Heart right ventricle (tissue), 16 donors: Measurements from ENCODE around the gene ATRNL1. TPM values are rescaled to one million over a fixed set of nuclear protein-coding genes. Genes with fewer than 3 reads are reported as not detected.

Source experiments
- ATAC-seq, 8 donors: fragments of 200-7000 bp; cut with Tn5 transposase; one replicate each; pipeline ENCODE4 v1.9.1; 2020; ENCODE audit warnings: mild to moderate bottlenecking in 8 of 8, moderate library complexity in 8 of 8, moderate number of reproducible peaks in 1 of 8
- DNase-seq, 2 donors: peaks; one replicate each; pipeline ENCODE4 v3.0.0-alpha.2; 2020
- H3K27ac ChIP-seq, 10 donors: fragments of 200-600 bp; sonication (generic) in 2 of 10; one replicate each; pipeline versions ENCODE4 v1.5.0 to v1.8.0; 2020 to 2022; ENCODE audit warnings: mild to moderate bottlenecking in 3 of 10
- H3K27me3 ChIP-seq, 7 donors: fragments of 200-600 bp; one replicate each; pipeline ENCODE4 v1.8.0; 2021 to 2022; ENCODE audit warnings: mild to moderate bottlenecking in 2 of 7
- H3K36me3 ChIP-seq, 9 donors: fragments of 200-600 bp; sonication (generic) in 1 of 9; one replicate each; pipeline versions ENCODE4 v1.5.0 to v1.8.0; 2020 to 2022; ENCODE audit warnings: mild to moderate bottlenecking in 2 of 9
- H3K4me1 ChIP-seq, 9 donors: fragments of 200-600 bp; sonication (generic) in 1 of 9; one replicate each; pipeline versions ENCODE4 v1.5.0 to v1.8.0; 2020 to 2022; ENCODE audit warnings: mild to moderate bottlenecking in 4 of 9
- H3K4me3 ChIP-seq, 10 donors: fragments of 200-600 bp; sonication (generic) in 2 of 10; one replicate each; pipeline versions ENCODE4 v1.5.0 to v1.8.0; 2020 to 2022; ENCODE audit warnings: mild to moderate bottlenecking in 7 of 10, moderate library complexity in 2 of 10
- H3K9me3 ChIP-seq, 11 donors: fragments of 200-600 bp in 10 of 11; sonication (generic) in 2 of 11; one replicate each; pipeline versions ENCODE4 v1.5.0 to v1.8.0; 2013 to 2022; ENCODE audit warnings: mild to moderate bottlenecking in 2 of 11, control low read depth in 1 of 11, moderate library complexity in 1 of 11
- WGBS, 2 donors: extraction: QIAGEN DNeasy Blood & Tissue Kit; methylation state at CpG; one replicate each; pipeline ENCODE4 v1.1.7; 2013; ENCODE audit warnings: inconsistent platforms in 1 of 2; 5-methylcytosine and 5-hydroxymethylcytosine counted together
- intact Hi-C, 10 donors: fragments of 100-400 bp; cut with DNase I; formaldehyde crosslinking; loops; one replicate each; pipeline versions ENCODE4 v1.11.1 to v1.14.2; 2022
- polyA plus RNA-seq, 2 donors: library from polyadenylated mRNA; stranded (reverse); fragments of 200-250 nt; gene quantifications; one replicate each; pipeline ENCODE4 v1.2.3, GENCODE V29; 2013
- total RNA-seq, 10 donors: library from RNA; stranded (reverse); fragmentation: NEBNext Ultra II Directional in 3 of 10; extraction: Animal tissue kit (Norgen Biotek cat#: 25700) in 3 of 10; gene quantifications; one replicate each; pipeline versions ENCODE4 v1.2.1 to v1.2.4, GENCODE V29; 2021 to 2023
- TF ChIP-seq, protein P1 (sequence below), 9 donors: fragments of 200-600 bp; sonication (generic) in 2 of 9; IDR thresholded peaks; one replicate each; pipeline versions ENCODE4 v1.5.0 to v1.8.0; 2021 to 2022; ENCODE audit warnings: antibody characterized with exemption in 9 of 9, mild to moderate bottlenecking in 5 of 9, moderate library complexity in 1 of 9
- donor health status: Arrhythmogenic right ventricular cardiomyopathy.
- donor health status: ischemic (EF 13 %, LVEDD 7.1; RV severe dilation, severe dysfunction).
- donor health status: healthy with polysubstance abuse.
- donor health status: DM: no; HTN: yes; CAD: no.
- donor health status: DM: no; HTN: no; CAD: no.
- donor health status: ischemic (EF 25% LVEDD 6.9; RV normal size, moderate dysfunction).
- donor health status: ischemic (EF 25% LVEDD 5.7; RV mildly dilated, moderate dysfunction).
- donor health status: healthy.
- donor health status: DM: yes; HTN: yes; CAD: no.
- donor health status: Ischemic cardiomyopathy.
- donor health status: ischemic (EF 35%, LVEDD 5.7; RV mildly dilated, moderate dysfunction).
- donor health status: nonischemic (EF 11% LVEDD 7.7; RV severe dilation, severe dysfunction).
- donor health status: DM: yes; HTN: yes; CAD: no.
- donor health status: PGD.
- donor health status: ischemic (EF 29% LVEDD 5.4; RV normal size, mild dysfunction).
- donor health status: nonischemic (EF 23%, LVEDD 6.1; RV moderate dilation, normal function).

Gene ATRNL1
- total and polyA plus RNA-seq, 12 donors = 0.06 to 22.4 (median 8.1) TPM; not detected in 1

GRCh38 chr10:115065801-115066200, 27.4 kb upstream of the ATRNL1 start:
- ATAC-seq (no peak), DNase-seq (no peak)
- Histone ChIP-seq H3K4me3 (no peak overlapping the region), H3K36me3 (no peaks in the 10 kb centered on the region), H3K27ac (no peak overlapping the region), H3K27me3 (peaks cover 0 to 24% (median 0%) of the 10 kb centered on the region in 7 donors), H3K4me1 (no peaks in the 10 kb centered on the region), H3K9me3 (no peaks in the 10 kb centered on the region)
- 49 to 61% methylated on average over 6 of the region's 6 CpGs for WGBS, 2 donors
- intact Hi-C loops = no loop called here
- TF ChIP-seq, protein P1, sequence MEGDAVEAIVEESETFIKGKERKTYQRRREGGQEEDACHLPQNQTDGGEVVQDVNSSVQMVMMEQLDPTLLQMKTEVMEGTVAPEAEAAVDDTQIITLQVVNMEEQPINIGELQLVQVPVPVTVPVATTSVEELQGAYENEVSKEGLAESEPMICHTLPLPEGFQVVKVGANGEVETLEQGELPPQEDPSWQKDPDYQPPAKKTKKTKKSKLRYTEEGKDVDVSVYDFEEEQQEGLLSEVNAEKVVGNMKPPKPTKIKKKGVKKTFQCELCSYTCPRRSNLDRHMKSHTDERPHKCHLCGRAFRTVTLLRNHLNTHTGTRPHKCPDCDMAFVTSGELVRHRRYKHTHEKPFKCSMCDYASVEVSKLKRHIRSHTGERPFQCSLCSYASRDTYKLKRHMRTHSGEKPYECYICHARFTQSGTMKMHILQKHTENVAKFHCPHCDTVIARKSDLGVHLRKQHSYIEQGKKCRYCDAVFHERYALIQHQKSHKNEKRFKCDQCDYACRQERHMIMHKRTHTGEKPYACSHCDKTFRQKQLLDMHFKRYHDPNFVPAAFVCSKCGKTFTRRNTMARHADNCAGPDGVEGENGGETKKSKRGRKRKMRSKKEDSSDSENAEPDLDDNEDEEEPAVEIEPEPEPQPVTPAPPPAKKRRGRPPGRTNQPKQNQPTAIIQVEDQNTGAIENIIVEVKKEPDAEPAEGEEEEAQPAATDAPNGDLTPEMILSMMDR (IDR thresholded peaks at IDR 0.05) = no peak

GRCh38 chr10:115066528-115066927, 26.6 kb upstream of the ATRNL1 start:
- intact Hi-C loops = no loop called here
- no peak overlapping the region for H3K27ac ChIP-seq
- ATAC-seq (no peak), DNase-seq (no peak)
- H3K9me3 ChIP-seq = no peaks in the 10 kb centered on the region
- no peaks in the 10 kb centered on the region for H3K36me3 ChIP-seq
- TF ChIP-seq, protein P1 (IDR thresholded peaks at IDR 0.05) = no peak
- no peak overlapping the region for H3K4me3 ChIP-seq
- peaks cover 0 to 27% (median 0%) of the 10 kb centered on the region in 7 donors for H3K27me3 ChIP-seq
- 26 to 33% methylated on average over 1 of the region's 1 CpG for WGBS, 2 donors
- no peaks in the 10 kb centered on the region for H3K4me1 ChIP-seq

GRCh38 chr10:115073796-115074195, 19.4 kb upstream of the ATRNL1 start:
- no peak for ATAC-seq
- Histone ChIP-seq H3K27ac (no peak overlapping the region), H3K27me3 (peaks cover 0 to 14% (median 0%) of the 10 kb centered on the region in 7 donors), H3K4me3 (no peak overlapping the region), H3K36me3 (no peaks in the 10 kb centered on the region), H3K9me3 (peaks cover 0 to 10% (median 0%) of the 10 kb centered on the region in 11 donors), H3K4me1 (no peaks in the 10 kb centered on the region)
- intact Hi-C loops = no loop called here
- no peak for DNase-seq
- TF ChIP-seq, protein P1 (IDR thresholded peaks at IDR 0.05) = no peak
- WGBS, 2 donors = 78 to 83% methylated on average over 1 of the region's 1 CpG

DNA sequence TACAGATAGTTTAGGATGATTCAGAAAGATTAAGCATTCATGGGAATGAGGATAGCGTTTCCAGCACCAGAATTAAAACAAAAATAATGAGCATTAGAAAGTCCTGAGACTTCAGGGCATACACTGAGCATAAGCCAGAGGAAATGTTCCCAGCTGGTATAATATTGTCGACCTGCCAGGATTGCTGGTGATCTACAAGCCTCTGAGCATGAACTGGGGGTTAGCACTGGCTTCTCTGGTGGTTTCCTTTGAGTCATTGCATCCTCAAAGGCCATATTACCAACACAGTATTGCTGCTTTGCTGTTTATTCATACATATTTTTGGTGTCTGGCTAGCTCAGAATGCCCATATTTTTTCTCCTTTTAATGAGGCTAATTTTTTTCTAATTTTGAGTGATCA, 10.7 kb upstream of the ATRNL1 start:
- peaks cover 0 to 5% (median 0%) of the 10 kb centered on the region in 9 donors for H3K4me1 ChIP-seq
- no peaks in the 10 kb centered on the region for H3K36me3 ChIP-seq
- H3K27ac ChIP-seq = no peak overlapping the region
- H3K4me3 ChIP-seq = no peak overlapping the region
- DNase-seq (no peak), ATAC-seq (no peak)
- TF ChIP-seq, protein P1 (IDR thresholded peaks at IDR 0.05) = no peak
- 69 to 70% methylated on average over 2 of the region's 2 CpGs for WGBS, 2 donors
- H3K27me3 ChIP-seq = no peaks in the 10 kb centered on the region
- H3K9me3 ChIP-seq = peaks cover 0 to 20% (median 7%) of the 10 kb centered on the region in 11 donors
- intact Hi-C loops = no loop called here
